ENCODE measurements around the gene SLC2A4RG. TPM values are rescaled to one million over a fixed set of nuclear protein-coding genes. Genes with fewer than 3 reads are reported as not detected.

SLC2A4RG gene
- total and polyA plus RNA-seq, 2 of the 13 experiments (the other 11 are each of a cell fraction or from before 2014, with no cell fraction given), result 91.4 to 95.9 TPM

DNA sequence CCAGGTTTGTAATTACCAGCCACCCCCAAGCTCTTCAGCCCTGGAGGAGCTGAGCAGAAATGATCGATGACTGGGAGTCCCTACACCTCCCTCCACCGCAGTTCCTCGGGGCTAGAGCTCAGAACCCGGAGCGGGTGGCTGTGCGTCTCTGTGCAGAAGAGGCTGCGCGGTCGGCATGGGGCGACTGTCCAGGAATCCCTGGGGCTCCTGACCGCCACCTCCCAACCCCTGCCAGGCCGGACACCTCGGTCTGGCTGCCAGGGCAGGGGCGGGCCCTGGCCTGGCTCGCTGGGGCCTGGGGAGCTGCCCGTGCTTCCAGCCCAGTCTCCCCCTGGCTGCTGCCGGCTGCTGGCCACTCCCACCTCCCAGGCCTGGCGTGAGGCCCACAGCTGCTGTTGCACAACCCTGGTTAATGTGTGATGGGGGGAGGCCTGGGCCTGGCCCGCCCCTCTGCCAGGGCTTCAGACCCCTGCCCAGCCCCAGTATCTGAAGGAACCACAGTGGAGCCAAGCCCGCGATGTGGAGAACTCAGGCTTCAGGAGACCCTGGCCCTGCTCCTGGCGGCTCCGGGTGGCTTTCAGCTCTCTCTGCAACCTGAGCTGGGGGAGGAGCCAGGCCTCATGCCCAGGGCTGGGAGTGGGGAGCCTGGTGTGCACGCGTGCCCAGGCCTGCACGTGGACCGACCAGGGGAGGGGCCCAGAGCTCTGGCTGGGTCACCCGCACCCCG, 1.2 kb downstream of the SLC2A4RG start (continued):
- TF ChIP-seq, protein P1, sequence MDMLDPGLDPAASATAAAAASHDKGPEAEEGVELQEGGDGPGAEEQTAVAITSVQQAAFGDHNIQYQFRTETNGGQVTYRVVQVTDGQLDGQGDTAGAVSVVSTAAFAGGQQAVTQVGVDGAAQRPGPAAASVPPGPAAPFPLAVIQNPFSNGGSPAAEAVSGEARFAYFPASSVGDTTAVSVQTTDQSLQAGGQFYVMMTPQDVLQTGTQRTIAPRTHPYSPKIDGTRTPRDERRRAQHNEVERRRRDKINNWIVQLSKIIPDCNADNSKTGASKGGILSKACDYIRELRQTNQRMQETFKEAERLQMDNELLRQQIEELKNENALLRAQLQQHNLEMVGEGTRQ (IDR thresholded peaks at IDR 0.05; ENCODE audit: low read depth, low read length), result no peak
- TF ChIP-seq, protein P1 (CRISPR knock-in tag; IDR thresholded peaks at IDR 0.05; ENCODE audit: borderline replicate concordance), result no peak; the same call in 1 of the 2 replicates
- TF ChIP-seq NR2F1 (CRISPR knock-in tag; IDR thresholded peaks at IDR 0.05) (0 out of 4 replicates have a peak, but pooled peaks of 1 of the 2 experiments have one; percentile 18), PCBP1 (IDR thresholded peaks at IDR 0.05; ENCODE audit: borderline replicate concordance, low read depth, low read length) (peak; percentile 90), MAFG (CRISPR knock-in tag; IDR thresholded peaks at IDR 0.05) (no peak), HIVEP1 (CRISPR knock-in tag; IDR thresholded peaks at IDR 0.05) (peak; percentile 99), RXRA (CRISPR knock-in tag; IDR thresholded peaks at IDR 0.05) (peak; percentile 95), TGIF2 (CRISPR knock-in tag; IDR thresholded peaks at IDR 0.05) (peak; percentile 98), MBNL3 (CRISPR knock-in tag; conservative IDR thresholded peaks at IDR 0.05) (no peak), ZNF709 (CRISPR knock-in tag; IDR thresholded peaks at IDR 0.05) (peak; percentile 64; the same call in 1 of the 2 replicates), ZNF282 (IDR thresholded peaks at IDR 0.05; ENCODE audit: partially characterized antibody) (no peak), AHR (CRISPR knock-in tag; IDR thresholded peaks at IDR 0.05) (peak; percentile 93), TCF7 (IDR thresholded peaks at IDR 0.05; ENCODE audit: low read depth) (peak; percentile 7; the same call in 1 of the 2 replicates), EHMT2 (IDR thresholded peaks at IDR 0.05; ENCODE audit: borderline replicate concordance, low read depth, low read length) (no peak), FOXP1 (IDR thresholded peaks at IDR 0.05) (no peak), FOXP1 (CRISPR knock-in tag; IDR thresholded peaks at IDR 0.05) (peak; percentile 69), KLF15 (CRISPR knock-in tag; IDR thresholded peaks at IDR 0.05; ENCODE audit: borderline replicate concordance) (peak; percentile 97), PITX1 (CRISPR knock-in tag; IDR thresholded peaks at IDR 0.05) (peak; percentile 93), CBX2 (IDR thresholded peaks at IDR 0.05; ENCODE audit: low read depth, low read length) (no peak), CBX2 (CRISPR knock-in tag; IDR thresholded peaks at IDR 0.05; ENCODE audit: low read depth) (peak; percentile 91), YEATS4 (CRISPR knock-in tag; IDR thresholded peaks at IDR 0.05; ENCODE audit: borderline replicate concordance) (peak; percentile 99), BCL6 (CRISPR knock-in tag; IDR thresholded peaks at IDR 0.05) (peak; percentile 91), GATA4 (IDR thresholded peaks at IDR 0.05; ENCODE audit: borderline replicate concordance, low read depth) (peak; percentile 62; the same call in 1 of the 2 replicates)
- TF ChIP-seq, protein P2, sequence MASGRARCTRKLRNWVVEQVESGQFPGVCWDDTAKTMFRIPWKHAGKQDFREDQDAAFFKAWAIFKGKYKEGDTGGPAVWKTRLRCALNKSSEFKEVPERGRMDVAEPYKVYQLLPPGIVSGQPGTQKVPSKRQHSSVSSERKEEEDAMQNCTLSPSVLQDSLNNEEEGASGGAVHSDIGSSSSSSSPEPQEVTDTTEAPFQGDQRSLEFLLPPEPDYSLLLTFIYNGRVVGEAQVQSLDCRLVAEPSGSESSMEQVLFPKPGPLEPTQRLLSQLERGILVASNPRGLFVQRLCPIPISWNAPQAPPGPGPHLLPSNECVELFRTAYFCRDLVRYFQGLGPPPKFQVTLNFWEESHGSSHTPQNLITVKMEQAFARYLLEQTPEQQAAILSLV (CRISPR knock-in tag; IDR thresholded peaks at IDR 0.05; ENCODE audit: borderline replicate concordance), result peak; percentile 96
- TF ChIP-seq, protein P3, sequence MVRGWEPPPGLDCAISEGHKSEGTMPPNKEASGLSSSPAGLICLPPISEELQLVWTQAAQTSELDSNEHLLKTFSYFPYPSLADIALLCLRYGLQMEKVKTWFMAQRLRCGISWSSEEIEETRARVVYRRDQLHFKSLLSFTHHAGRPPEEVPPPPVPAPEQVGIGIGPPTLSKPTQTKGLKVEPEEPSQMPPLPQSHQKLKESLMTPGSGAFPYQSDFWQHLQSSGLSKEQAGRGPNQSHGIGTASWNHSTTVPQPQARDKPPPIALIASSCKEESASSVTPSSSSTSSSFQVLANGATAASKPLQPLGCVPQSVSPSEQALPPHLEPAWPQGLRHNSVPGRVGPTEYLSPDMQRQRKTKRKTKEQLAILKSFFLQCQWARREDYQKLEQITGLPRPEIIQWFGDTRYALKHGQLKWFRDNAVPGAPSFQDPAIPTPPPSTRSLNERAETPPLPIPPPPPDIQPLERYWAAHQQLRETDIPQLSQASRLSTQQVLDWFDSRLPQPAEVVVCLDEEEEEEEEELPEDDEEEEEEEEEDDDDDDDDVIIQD (CRISPR knock-in tag; IDR thresholded peaks at IDR 0.05; ENCODE audit: low read depth), result peak; percentile 76; the same call in 1 of the 2 replicates
- TF ChIP-seq, protein P4, sequence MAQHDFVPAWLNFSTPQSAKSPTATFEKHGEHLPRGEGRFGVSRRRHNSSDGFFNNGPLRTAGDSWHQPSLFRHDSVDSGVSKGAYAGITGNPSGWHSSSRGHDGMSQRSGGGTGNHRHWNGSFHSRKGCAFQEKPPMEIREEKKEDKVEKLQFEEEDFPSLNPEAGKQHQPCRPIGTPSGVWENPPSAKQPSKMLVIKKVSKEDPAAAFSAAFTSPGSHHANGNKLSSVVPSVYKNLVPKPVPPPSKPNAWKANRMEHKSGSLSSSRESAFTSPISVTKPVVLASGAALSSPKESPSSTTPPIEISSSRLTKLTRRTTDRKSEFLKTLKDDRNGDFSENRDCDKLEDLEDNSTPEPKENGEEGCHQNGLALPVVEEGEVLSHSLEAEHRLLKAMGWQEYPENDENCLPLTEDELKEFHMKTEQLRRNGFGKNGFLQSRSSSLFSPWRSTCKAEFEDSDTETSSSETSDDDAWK (CRISPR knock-in tag; IDR thresholded peaks at IDR 0.05), result no peak

Data from HepG2 (cell line).